Mucosa of rectum (tissue), 2 donors: ENCODE results near the gene FRMD7.
"Not testable (repeated sequence)": the region's sequence is repeated elsewhere in the genome, so short reads cannot be mapped to it uniquely, and the experiment has no call there.

Source experiments
- H3K27ac ChIP-seq, 2 donors: one replicate each; pipeline ENCODE4 v1.7.0; 2013; ENCODE audit warnings: inconsistent platforms in 2 of 2, low read depth in 2 of 2, low read length in 2 of 2
- H3K27me3 ChIP-seq, 2 donors: one replicate each; pipeline ENCODE4 v1.7.0; 2013; ENCODE audit warnings: low read length in 2 of 2; ENCODE audit not compliant: control insufficient read depth in 2 of 2, insufficient read depth in 2 of 2
- H3K36me3 ChIP-seq, 2 donors: one replicate each; pipeline ENCODE4 v1.7.0; 2013; ENCODE audit warnings: low read length in 2 of 2; ENCODE audit not compliant: control insufficient read depth in 2 of 2, insufficient read depth in 2 of 2
- H3K4me1 ChIP-seq, 2 donors: one replicate each; pipeline ENCODE4 v1.7.0; 2013; ENCODE audit warnings: low read length in 2 of 2, mild to moderate bottlenecking in 1 of 2; ENCODE audit not compliant: control insufficient read depth in 2 of 2, insufficient read depth in 2 of 2
- H3K4me3 ChIP-seq, 2 donors: one replicate each; pipeline ENCODE4 v1.7.0; 2013; ENCODE audit warnings: low read length in 2 of 2
- H3K9ac ChIP-seq, 2 donors: one replicate each; pipeline ENCODE4 v1.7.0; 2013; ENCODE audit warnings: low read length in 2 of 2, low read depth in 1 of 2, mild to moderate bottlenecking in 1 of 2
- H3K9me3 ChIP-seq, 2 donors: one replicate each; pipeline ENCODE4 v1.7.0; 2013; ENCODE audit warnings: low read length in 2 of 2; ENCODE audit not compliant: control insufficient read depth in 2 of 2
- donor health status: healthy.
- donor health status: Normal muscosa, but diverticular disease.

The FRMD7 gene

GRCh38 chrX:132071254-132071653, 56.6 kb downstream of the FRMD7 start:
- Histone ChIP-seq H3K9ac (no peak overlapping the region), H3K27ac (no peak overlapping the region), H3K4me3 (no peak overlapping the region), H3K9me3 (no peaks in the 10 kb centered on the region), H3K36me3 (peaks cover 0 to 3% of the 10 kb centered on the region in 2 donors), H3K4me1 (no peaks in the 10 kb centered on the region), H3K27me3 (no peaks in the 10 kb centered on the region)

GRCh38 chrX:132068405-132068804, 59.4 kb downstream of the FRMD7 start:
- H3K9me3 ChIP-seq = no peaks in the 10 kb centered on the region

GRCh38 chrX:132063862-132064261, 64.0 kb downstream of the FRMD7 start:
- no peak overlapping the region for H3K4me3 ChIP-seq
- H3K9me3 ChIP-seq = no peaks in the 10 kb centered on the region
- no peak overlapping the region for H3K27ac ChIP-seq
- H3K27me3 ChIP-seq = peaks cover 0 to 5% of the 10 kb centered on the region in 2 donors
- no peaks in the 10 kb centered on the region for H3K4me1 ChIP-seq
- no peak overlapping the region for H3K9ac ChIP-seq
- H3K36me3 ChIP-seq = no peaks in the 10 kb centered on the region

More at GRCh38 chrX:132068405-132068804, 59.4 kb downstream of the FRMD7 start:
- Histone ChIP-seq H3K9ac (no peak overlapping the region), H3K27me3 (no peaks in the 10 kb centered on the region), H3K4me1 (no peaks in the 10 kb centered on the region), H3K4me3 (no peak overlapping the region), H3K27ac (no peak overlapping the region), H3K36me3 (peaks cover 0 to 3% of the 10 kb centered on the region in 2 donors)

- Histone ChIP-seq H3K9me3 (no peaks in the 10 kb centered on the region), H3K4me1 (no peaks in the 10 kb centered on the region), H3K9ac (no peak overlapping the region), H3K36me3 (no peaks in the 10 kb centered on the region), H3K27ac (no peak overlapping the region), H3K4me3 (no peak overlapping the region), H3K27me3 (peaks cover 0 to 5% of the 10 kb centered on the region in 2 donors)
Measured at GRCh38 chrX:132063334-132063733, 64.5 kb downstream of the FRMD7 start.

- Histone ChIP-seq H3K27ac (no peak overlapping the region), H3K4me1 (no peaks in the 10 kb centered on the region), H3K27me3 (peaks cover 6 to 9% of the 10 kb centered on the region in 2 donors), H3K9me3 (no peaks in the 10 kb centered on the region), H3K4me3 (no peak overlapping the region), H3K9ac (no peak overlapping the region), H3K36me3 (no peaks in the 10 kb centered on the region)
Measured at GRCh38 chrX:132059973-132060540, 67.8 kb downstream of the FRMD7 start.

- no peaks in the 10 kb centered on the region for H3K4me1 ChIP-seq
- H3K4me3 ChIP-seq = no peak overlapping the region
- H3K9ac ChIP-seq = no peak overlapping the region
- no peaks in the 10 kb centered on the region for H3K36me3 ChIP-seq
- H3K27ac ChIP-seq = no peak overlapping the region
- H3K9me3 ChIP-seq = no peaks in the 10 kb centered on the region
- H3K27me3 ChIP-seq = peaks cover 6 to 9% of the 10 kb centered on the region in 2 donors
Measured at GRCh38 chrX:132058975-132059374, 68.8 kb downstream of the FRMD7 start.

- Histone ChIP-seq H3K27me3 (peaks cover 6 to 9% of the 10 kb centered on the region in 2 donors), H3K9me3 (no peaks in the 10 kb centered on the region), H3K36me3 (no peaks in the 10 kb centered on the region), H3K4me3 (no peak overlapping the region), H3K27ac (no peak overlapping the region), H3K4me1 (no peaks in the 10 kb centered on the region), H3K9ac (no peak overlapping the region)
Measured at GRCh38 chrX:132058050-132058449, 69.8 kb downstream of the FRMD7 start.

GRCh38 chrX:132051778-132052177, 76.0 kb downstream of the FRMD7 start:
- not testable (repeated sequence) for H3K36me3 ChIP-seq, H3K4me1 ChIP-seq, H3K9ac ChIP-seq, H3K9me3 ChIP-seq, H3K4me3 ChIP-seq, H3K27ac ChIP-seq, H3K27me3 ChIP-seq

GRCh38 chrX:132046533-132046932, 81.3 kb downstream of the FRMD7 start:
- H3K4me3 ChIP-seq = no peak overlapping the region
- no peak overlapping the region for H3K27ac ChIP-seq
- no peaks in the 10 kb centered on the region for H3K4me1 ChIP-seq
- no peaks in the 10 kb centered on the region for H3K36me3 ChIP-seq
- no peaks in the 10 kb centered on the region for H3K9me3 ChIP-seq
- no peak overlapping the region for H3K9ac ChIP-seq
- H3K27me3 ChIP-seq = no peaks in the 10 kb centered on the region

GRCh38 chrX:132045456-132045855, 82.4 kb downstream of the FRMD7 start:
- Histone ChIP-seq H3K27me3 (no peaks in the 10 kb centered on the region), H3K27ac (no peak overlapping the region), H3K36me3 (no peaks in the 10 kb centered on the region), H3K9ac (no peak overlapping the region), H3K9me3 (no peaks in the 10 kb centered on the region), H3K4me1 (no peaks in the 10 kb centered on the region), H3K4me3 (no peak overlapping the region)

- Histone ChIP-seq H3K9me3 (no peaks in the 10 kb centered on the region), H3K9ac (no peak overlapping the region), H3K36me3 (no peaks in the 10 kb centered on the region), H3K4me3 (no peak overlapping the region), H3K27me3 (peaks cover 0 to 3% of the 10 kb centered on the region in 2 donors), H3K4me1 (no peaks in the 10 kb centered on the region), H3K27ac (no peak overlapping the region)
Measured at GRCh38 chrX:132044953-132045352, 82.9 kb downstream of the FRMD7 start.
